ENCODE measurements around the gene ZNF524. TPM values are rescaled to one million over a fixed set of nuclear protein-coding genes. Genes with fewer than 3 reads are reported as not detected.

ZNF524 gene
- total and polyA plus RNA-seq, 10 of the 15 experiments (the other 5 are each of a cell fraction or from before 2014, with no cell fraction given) = 0.47 to 18.6 (median 12.4) TPM; not detected in 1

GRCh38 chr19:55624109-55625003, 24.3 kb downstream of the ZNF524 start, which contains the start of gene ZNF784 (continued):
- TF ChIP-seq PKNOX1 (IDR thresholded peaks at IDR 0.05) (no peak), MXI1 (IDR thresholded peaks at IDR 0.05; ENCODE audit: low read depth, low read length) (0 out of 2 replicates have a peak, but pooled peaks have one; percentile 18), MTA2 (IDR thresholded peaks at IDR 0.05; ENCODE audit: low read depth) (no peak), GATAD2B (conservative IDR thresholded peaks at IDR 0.05; ENCODE audit: low read depth) (no peak), STAT1 (conservative IDR thresholded peaks at IDR 0.05) (no peak), CUX1 (IDR thresholded peaks at IDR 0.05; ENCODE audit: insufficient replicate concordance, low read depth, low read length) (no peak), POLR2AphosphoS5 (IDR thresholded peaks at IDR 0.05; ENCODE audit: low read length) (peak; percentile 80), NBN (IDR thresholded peaks at IDR 0.05) (0 out of 2 replicates have a peak, but pooled peaks have one; percentile 37), SPI1 (IDR thresholded peaks at IDR 0.05; ENCODE audit: borderline replicate concordance, insufficient read depth, low read depth, low read length) (no peak), CBFB (IDR thresholded peaks at IDR 0.05; ENCODE audit: low read depth) (peak; percentile 14; the same call in 1 of the 2 replicates), EGR1 (IDR thresholded peaks at IDR 0.05; ENCODE audit: borderline replicate concordance in 1 of 2, low read depth in 2 of 2, low read length in 2 of 2) (peak in 1 of 2 experiments; percentile 8; a peak in 1 of 3 replicates), E2F4 (IDR thresholded peaks at IDR 0.05; ENCODE audit: low read depth, low read length) (0 out of 2 replicates have a peak, but pooled peaks have one; percentile 41), CTCF (IDR thresholded peaks at IDR 0.05 in 2 of 3, conservative IDR thresholded peaks at IDR 0.05 in 1 of 3; ENCODE audit: control insufficient read depth in 2 of 3, extremely low read depth in 1 of 3, insufficient read depth in 1 of 3, low read depth in 3 of 3, low read length in 3 of 3) (no peak), SREBF2 (IDR thresholded peaks at IDR 0.05; ENCODE audit: low read length) (no peak), IRF3 (IDR thresholded peaks at IDR 0.05) (no peak), POLR2AphosphoS2 (IDR thresholded peaks at IDR 0.05; ENCODE audit: low read depth, low read length) (peak; percentile 85), FOS (IDR thresholded peaks at IDR 0.05; ENCODE audit: borderline replicate concordance, extremely low read depth, insufficient read length) (no peak), RFX5 (IDR thresholded peaks at IDR 0.05; ENCODE audit: low read depth, low read length) (no peak)

Data from GM12878 (cell line).